Activated naive CD4-positive, alpha-beta T cell treated with anti-CD3 and anti-CD28 coated beads, Interleukin-2, amount 50 U/mL, for 16 hours (primary cell): ENCODE results near the gene FAM47C.
"Not testable (repeated sequence)": the region's sequence is repeated elsewhere in the genome, so short reads cannot be mapped to it uniquely, and the experiment has no call there.

Experiments used
- DNase-seq: peaks from one replicate; pipeline ENCODE4 v3.0.0-alpha.2; 2020

The FAM47C gene

GRCh38 chrX:37008182-37008581, at the start of gene FAM47C:
Gene FAM47C, plus strand, starts transcription at chrX:37008366. Its CDS starts 45 bp downstream, at chrX:37008411.
- not testable (repeated sequence) for DNase-seq

- no peak for DNase-seq
Measured at GRCh38 chrX:36961590-36961989, 46.6 kb upstream of the FAM47C start.

- DNase-seq: no peak
Measured at GRCh38 chrX:36963069-36963808, 44.9 kb upstream of the FAM47C start.

DNA sequence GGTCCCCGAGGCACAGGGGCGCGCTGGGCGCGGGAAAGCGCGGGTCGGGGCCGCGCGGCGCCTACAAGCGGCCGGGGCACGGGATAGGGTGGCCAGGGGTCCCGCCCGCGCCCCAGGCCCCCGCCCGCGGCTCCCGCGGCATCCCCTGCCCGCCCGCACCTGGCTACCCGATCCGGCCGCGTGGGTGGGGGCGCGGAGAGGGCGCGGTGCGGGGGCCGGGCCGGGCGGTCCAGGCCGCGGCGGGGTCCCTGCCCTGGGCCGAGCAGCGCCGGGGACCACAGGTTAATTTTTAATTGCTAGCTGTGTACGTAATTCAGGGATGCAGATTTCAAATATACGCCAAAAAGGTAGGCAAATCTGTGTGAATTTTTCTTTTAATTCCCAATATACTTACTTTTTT, 44.3 kb upstream of the FAM47C start:
- DNase-seq: no peak

GRCh38 chrX:36973575-36973974, 34.6 kb upstream of the FAM47C start:
- DNase-seq: no peak

DNA sequence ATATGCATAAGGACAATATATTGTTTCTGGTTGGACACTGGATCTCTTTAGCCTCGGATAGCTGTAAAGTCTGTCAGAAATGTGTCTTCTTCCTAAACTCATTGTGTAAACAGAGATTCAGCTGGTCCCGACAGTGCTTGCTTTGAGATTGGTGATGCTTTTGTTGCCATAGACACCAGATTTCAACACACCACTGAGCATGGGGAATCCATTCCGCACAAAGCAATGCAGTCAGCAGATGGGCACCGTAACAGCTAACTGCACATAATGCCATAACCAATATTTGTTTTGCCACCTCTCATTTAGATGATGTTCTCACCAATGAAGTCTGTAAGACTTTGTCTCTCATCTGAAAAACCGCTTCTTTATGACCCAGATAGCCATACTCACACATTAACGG, 33.3 kb upstream of the FAM47C start:
- no peak for DNase-seq

DNA sequence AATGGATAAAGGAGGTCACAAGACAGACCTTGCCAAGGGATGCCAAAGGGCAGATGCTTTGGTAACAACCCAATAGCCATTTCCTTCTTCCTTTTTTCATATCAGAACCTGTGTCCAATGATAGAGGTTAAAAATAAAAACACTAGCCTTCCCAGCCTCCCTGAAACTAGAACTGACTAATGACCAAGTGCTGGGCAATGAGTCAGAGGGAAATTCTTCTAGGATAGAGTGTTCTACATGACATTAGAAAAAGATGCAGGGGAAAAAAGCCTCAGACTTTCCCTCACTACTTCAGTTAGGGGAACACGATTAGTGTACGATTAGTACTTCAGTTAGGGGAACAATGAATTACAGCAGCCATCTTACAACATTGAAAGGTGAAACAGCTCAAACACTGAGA, 29.3 kb upstream of the FAM47C start:
- DNase-seq: no peak

GRCh38 chrX:36983831-36984230, 24.3 kb upstream of the FAM47C start:
- DNase-seq: no peak

DNA sequence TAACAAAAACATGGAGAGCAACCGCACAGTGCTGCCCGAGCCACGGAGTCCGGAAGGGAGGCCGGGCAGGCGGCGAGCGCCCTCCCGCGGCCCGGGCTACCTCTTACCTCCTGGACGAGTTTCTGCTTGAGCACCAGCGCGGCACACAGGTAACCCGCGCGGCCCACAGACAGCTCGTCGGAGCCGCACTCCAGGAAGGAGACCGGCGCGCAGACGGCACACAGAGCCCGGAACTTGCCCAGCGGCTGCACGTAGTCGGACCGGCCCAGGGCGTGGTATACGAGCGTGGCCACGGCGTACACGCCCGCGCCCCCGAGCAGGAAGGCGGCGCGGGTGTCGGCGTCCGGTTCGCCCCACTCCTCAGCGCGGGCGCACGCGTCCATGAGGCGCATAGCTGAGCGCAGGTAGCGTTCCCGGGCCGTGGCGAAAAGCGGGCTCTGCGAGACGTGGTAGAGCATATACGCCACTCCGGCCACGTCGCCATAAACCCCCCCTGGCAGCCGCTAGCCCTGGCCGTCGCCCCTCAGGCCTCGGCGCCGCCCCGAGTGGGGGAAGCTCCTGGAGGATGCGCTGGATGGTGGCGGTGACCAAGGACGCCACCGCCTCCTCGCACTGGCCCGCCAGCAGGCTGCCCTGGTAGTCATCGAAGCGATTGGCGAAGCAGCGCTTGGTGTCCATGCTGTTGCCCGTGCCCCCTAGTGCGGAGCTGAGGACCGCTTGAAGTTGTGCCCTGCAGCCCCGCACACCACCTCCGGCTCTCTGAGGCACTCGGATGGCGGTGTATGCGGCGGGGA, 22.6 kb upstream of the FAM47C start:
- DNase-seq: not testable (repeated sequence)

DNA sequence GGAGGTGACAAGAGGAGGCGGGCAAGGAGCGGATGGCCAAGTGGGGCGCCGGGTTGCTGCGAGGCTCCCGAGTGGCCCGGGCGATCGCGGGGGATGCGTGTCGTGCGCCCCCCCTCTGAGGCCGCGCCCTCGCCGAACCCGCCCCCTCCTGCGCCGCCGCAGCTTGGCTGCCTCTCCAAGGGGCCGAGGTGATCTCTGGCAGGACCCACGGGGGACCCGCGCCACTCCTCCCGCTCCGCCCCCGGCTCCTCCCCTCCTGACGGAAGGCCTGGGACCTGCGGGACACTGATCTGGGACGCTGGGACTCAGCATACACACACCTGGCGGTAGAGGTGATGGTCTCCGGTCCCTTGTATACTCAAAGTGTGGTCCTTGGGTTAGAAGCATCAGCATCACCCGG, 21.9 kb upstream of the FAM47C start:
- no peak for DNase-seq

- DNase-seq: not testable (repeated sequence)
Measured at GRCh38 chrX:36987212-36987611, 21.0 kb upstream of the FAM47C start.

DNA sequence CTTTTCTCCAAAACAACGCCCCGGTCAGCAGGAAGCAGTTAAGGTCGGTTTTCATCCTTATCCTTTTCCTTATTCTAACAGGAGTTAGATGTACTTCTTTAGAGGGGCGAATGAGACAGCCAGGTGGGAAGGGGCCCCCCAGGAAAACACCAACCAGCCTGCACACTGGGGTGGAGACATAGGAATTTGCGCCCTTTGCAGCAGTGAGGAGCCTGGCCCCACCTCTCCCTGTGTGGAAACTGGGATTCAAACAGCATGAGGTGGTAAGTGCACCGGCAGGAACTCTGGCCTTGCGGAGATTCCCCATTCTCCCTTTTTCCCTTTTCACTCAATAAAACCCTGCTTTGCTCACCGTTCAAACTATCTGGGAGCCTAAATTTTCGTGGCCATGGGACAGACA, 8.0 kb upstream of the FAM47C start:
- no peak for DNase-seq

GRCh38 chrX:37010496-37010895, 2.3 kb downstream of the FAM47C start:
- no peak for DNase-seq

DNA sequence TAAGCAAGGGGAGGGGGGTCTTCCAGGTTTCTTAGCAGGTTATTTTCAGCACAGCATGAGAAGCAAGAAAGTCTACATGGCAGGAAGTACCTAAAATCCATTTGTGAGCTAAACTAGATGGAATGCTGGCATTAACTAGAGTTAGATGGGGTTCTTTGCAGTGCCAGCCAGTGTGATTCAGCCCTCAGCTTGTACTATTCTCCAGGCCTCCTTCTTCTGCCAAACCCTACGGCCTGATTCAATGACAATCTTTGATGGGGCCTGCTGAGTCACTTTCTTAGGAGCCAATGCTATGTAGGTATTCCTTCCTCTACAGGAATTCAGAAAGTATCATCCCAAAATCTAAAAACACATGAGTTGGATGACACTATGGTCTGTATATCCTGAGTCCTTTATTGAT, 26.1 kb downstream of the FAM47C start:
- not testable (repeated sequence) for DNase-seq

DNA sequence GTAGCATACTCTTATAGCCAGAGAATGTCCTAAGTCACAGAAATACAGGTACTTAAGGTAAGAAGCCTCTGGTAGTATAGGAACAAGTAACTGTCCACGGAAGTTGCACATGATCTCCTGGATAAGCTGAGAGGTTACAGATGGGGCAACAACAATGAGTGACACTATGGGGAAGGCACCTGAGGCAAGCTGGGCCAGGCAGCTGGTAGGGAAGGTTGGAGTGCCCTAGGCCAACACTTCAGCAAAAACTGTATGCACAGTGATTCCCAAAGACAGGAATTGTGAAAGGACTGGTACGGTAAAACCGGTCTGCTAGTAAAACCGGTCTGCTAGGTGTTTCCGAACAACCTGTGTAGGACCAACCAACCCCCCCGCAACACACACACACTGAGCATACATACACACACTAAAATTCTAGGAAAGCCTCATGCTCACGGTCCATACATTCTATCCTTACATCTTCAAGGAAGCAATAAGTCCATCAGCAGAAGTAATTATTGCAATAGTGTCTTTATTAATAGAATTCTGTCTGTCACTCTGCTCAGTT, 28.6 kb downstream of the FAM47C start:
- not testable (repeated sequence) for DNase-seq

- not testable (repeated sequence) for DNase-seq
Measured at GRCh38 chrX:37038814-37039213, 30.6 kb downstream of the FAM47C start.

- DNase-seq: not testable (repeated sequence)
Measured at GRCh38 chrX:37042956-37043885, 35.1 kb downstream of the FAM47C start.

DNA sequence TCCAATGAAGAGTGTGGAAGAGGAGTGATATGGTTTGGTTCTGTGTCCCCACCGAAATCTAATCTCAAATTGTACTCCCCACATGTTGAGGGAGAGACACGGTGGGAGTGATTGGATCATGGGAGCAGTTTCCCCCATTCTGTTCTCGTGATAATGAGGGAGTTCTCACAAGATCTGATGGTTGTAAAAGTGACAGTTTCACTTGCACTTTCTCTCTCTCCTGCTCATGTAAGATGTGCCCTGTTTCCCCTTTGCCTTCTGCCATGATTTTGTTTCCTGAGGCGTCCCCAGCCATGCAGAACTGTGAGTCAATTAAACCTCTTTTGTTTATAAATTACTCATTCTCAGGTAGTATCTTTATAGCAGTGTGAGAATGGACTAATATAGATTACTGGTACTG, 39.6 kb downstream of the FAM47C start:
- DNase-seq: no peak

DNA sequence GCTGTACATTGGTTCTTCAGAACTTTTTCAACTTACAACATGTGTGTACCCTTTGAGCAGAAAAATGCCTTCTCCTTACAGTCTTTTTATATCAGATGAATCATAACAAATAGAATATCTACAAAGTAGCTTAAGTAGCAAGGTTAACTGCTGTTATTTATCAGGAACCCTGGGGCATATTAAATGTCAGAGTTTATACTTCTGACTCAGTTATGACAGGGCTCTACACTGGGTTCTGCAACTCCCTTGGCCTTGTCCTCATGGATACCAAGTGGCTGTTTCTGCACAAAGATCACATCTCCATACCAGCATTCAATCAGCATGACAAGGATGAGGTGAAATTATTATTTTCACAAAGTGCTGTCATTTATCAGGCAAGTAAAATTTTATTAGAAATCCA, 49.4 kb downstream of the FAM47C start:
- DNase-seq: not testable (repeated sequence)

DNA sequence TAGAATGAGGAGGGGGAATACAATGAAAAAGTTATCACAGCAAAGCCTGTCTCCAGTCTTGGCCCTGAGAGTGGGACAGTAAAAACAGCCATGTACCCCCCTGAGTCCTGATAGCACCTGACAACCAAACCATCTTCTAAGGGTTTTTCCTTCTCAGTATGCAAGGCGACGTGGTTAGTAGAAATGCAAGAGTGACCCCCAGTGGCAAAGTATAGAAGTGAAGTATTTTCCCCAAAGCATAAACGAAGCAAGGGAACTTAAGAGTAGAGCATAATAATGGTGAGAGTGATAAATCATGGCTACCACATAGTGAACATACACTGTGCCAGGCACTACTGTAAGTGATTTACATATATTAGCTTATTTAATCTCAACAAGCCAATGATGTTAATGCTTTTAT, 52.8 kb downstream of the FAM47C start:
- no peak for DNase-seq
